Measurements from ENCODE around the gene SLC25A1.

SLC25A1 gene

DNA sequence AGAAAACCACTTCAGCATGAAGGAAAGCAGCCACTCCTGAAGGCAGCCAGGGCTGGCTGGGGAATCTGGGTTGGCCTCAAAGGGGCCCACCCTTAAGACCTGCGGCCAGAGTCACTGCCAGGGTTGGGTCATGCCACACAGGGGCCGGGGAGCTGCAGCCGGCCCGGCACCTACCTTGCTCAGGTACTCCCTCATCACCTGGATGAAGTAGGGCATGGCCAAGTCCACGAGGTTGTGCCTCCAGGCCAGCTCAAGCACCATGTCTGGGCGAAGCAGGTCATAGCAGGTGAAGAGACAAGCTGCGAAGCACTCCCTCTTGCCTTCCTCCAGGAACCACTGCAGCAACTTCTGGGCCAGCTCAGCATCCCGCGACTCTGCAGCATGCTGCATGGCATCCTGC, 4.7 kb upstream of the SLC25A1 start:
- no peak for ATAC-seq
- TF ChIP-seq, protein P1, sequence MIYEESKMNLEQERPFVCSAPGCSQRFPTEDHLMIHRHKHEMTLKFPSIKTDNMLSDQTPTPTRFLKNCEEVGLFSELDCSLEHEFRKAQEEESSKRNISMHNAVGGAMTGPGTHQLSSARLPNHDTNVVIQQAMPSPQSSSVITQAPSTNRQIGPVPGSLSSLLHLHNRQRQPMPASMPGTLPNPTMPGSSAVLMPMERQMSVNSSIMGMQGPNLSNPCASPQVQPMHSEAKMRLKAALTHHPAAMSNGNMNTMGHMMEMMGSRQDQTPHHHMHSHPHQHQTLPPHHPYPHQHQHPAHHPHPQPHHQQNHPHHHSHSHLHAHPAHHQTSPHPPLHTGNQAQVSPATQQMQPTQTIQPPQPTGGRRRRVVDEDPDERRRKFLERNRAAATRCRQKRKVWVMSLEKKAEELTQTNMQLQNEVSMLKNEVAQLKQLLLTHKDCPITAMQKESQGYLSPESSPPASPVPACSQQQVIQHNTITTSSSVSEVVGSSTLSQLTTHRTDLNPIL (CRISPR knock-in tag; IDR thresholded peaks at IDR 0.05; ENCODE audit: low read depth): no peak
- no peak for TF ChIP-seq ZC3H10 (CRISPR knock-in tag; IDR thresholded peaks at IDR 0.05)
- TF ChIP-seq RARB (CRISPR knock-in tag; IDR thresholded peaks at IDR 0.05): no peak
- TF ChIP-seq PPARA (CRISPR knock-in tag; IDR thresholded peaks at IDR 0.05; ENCODE audit: borderline replicate concordance): no peak
- TF ChIP-seq ZNF8 (CRISPR knock-in tag; IDR thresholded peaks at IDR 0.05): no peak
- TF ChIP-seq CSRNP3 (CRISPR knock-in tag; IDR thresholded peaks at IDR 0.05): no peak
- TF ChIP-seq PATZ1 (CRISPR knock-in tag; IDR thresholded peaks at IDR 0.05; ENCODE audit: borderline replicate concordance): no peak
- no peak for TF ChIP-seq ESRRG (CRISPR knock-in tag; IDR thresholded peaks at IDR 0.05)
- no peak for TF ChIP-seq OSR1 (CRISPR knock-in tag; IDR thresholded peaks at IDR 0.05)
- no peak for TF ChIP-seq ARNTL (CRISPR knock-in tag; IDR thresholded peaks at IDR 0.05; ENCODE audit: borderline replicate concordance, low read depth)
- no peak for TF ChIP-seq BACH2 (CRISPR knock-in tag; IDR thresholded peaks at IDR 0.05; ENCODE audit: borderline replicate concordance)
- no peak for TF ChIP-seq ZNF565 (CRISPR knock-in tag; conservative IDR thresholded peaks at IDR 0.05; ENCODE audit: low read depth)
- no peak for TF ChIP-seq ZNF70 (CRISPR knock-in tag; IDR thresholded peaks at IDR 0.05)
- no peak for TF ChIP-seq GLIS3 (CRISPR knock-in tag; IDR thresholded peaks at IDR 0.05)
- no peak for TF ChIP-seq ZFP3 (CRISPR knock-in tag; IDR thresholded peaks at IDR 0.05)

- no peak for ATAC-seq
- no peak for TF ChIP-seq TOX (CRISPR knock-in tag; IDR thresholded peaks at IDR 0.05; ENCODE audit: borderline replicate concordance)
These were observed 4.1 kb upstream of the SLC25A1 start for GRCh38 chr22:19182472-19183157.

- ATAC-seq: no peak
- no peak for TF ChIP-seq OSR1 (CRISPR knock-in tag; IDR thresholded peaks at IDR 0.05)
- TF ChIP-seq ARNTL (CRISPR knock-in tag; IDR thresholded peaks at IDR 0.05; ENCODE audit: borderline replicate concordance, low read depth): no peak
- TF ChIP-seq GLIS3 (CRISPR knock-in tag; IDR thresholded peaks at IDR 0.05): no peak
- TF ChIP-seq, protein P1 (CRISPR knock-in tag; IDR thresholded peaks at IDR 0.05; ENCODE audit: low read depth): no peak
- no peak for TF ChIP-seq RARB (CRISPR knock-in tag; IDR thresholded peaks at IDR 0.05)
- TF ChIP-seq TOX (CRISPR knock-in tag; IDR thresholded peaks at IDR 0.05; ENCODE audit: borderline replicate concordance): no peak
- TF ChIP-seq CSRNP3 (CRISPR knock-in tag; IDR thresholded peaks at IDR 0.05): no peak
- TF ChIP-seq BACH2 (CRISPR knock-in tag; IDR thresholded peaks at IDR 0.05; ENCODE audit: borderline replicate concordance): no peak
- TF ChIP-seq POU6F1 (CRISPR knock-in tag; IDR thresholded peaks at IDR 0.05; ENCODE audit: borderline replicate concordance, low read depth): no peak
- TF ChIP-seq PPARA (CRISPR knock-in tag; IDR thresholded peaks at IDR 0.05; ENCODE audit: borderline replicate concordance): no peak
- TF ChIP-seq ZFP30 (CRISPR knock-in tag; IDR thresholded peaks at IDR 0.05): no peak
- no peak for TF ChIP-seq TCF4 (CRISPR knock-in tag; IDR thresholded peaks at IDR 0.05; ENCODE audit: borderline replicate concordance)
- TF ChIP-seq, protein P2, sequence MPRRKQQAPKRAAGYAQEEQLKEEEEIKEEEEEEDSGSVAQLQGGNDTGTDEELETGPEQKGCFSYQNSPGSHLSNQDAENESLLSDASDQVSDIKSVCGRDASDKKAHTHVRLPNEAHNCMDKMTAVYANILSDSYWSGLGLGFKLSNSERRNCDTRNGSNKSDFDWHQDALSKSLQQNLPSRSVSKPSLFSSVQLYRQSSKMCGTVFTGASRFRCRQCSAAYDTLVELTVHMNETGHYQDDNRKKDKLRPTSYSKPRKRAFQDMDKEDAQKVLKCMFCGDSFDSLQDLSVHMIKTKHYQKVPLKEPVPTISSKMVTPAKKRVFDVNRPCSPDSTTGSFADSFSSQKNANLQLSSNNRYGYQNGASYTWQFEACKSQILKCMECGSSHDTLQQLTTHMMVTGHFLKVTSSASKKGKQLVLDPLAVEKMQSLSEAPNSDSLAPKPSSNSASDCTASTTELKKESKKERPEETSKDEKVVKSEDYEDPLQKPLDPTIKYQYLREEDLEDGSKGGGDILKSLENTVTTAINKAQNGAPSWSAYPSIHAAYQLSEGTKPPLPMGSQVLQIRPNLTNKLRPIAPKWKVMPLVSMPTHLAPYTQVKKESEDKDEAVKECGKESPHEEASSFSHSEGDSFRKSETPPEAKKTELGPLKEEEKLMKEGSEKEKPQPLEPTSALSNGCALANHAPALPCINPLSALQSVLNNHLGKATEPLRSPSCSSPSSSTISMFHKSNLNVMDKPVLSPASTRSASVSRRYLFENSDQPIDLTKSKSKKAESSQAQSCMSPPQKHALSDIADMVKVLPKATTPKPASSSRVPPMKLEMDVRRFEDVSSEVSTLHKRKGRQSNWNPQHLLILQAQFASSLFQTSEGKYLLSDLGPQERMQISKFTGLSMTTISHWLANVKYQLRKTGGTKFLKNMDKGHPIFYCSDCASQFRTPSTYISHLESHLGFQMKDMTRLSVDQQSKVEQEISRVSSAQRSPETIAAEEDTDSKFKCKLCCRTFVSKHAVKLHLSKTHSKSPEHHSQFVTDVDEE (CRISPR knock-in tag; IDR thresholded peaks at IDR 0.05): no peak
These were observed 3.4 kb upstream of the SLC25A1 start for GRCh38 chr22:19181786-19182471.
